Breast epithelium (tissue), 4 donors: ENCODE data around the gene EPDR1. TPM values are rescaled to one million over a fixed set of nuclear protein-coding genes. Genes with fewer than 3 reads are reported as not detected.

Experiments used
- DNase-seq, 2 donors: peaks; one replicate each; pipeline ENCODE4 v3.0.0-alpha.2; 2019; ENCODE audit warnings: low spot score in 2 of 2
- H3K27ac ChIP-seq, 2 donors: fragments of 200-600 bp; sonication (generic) in 1 of 2; one replicate each; pipeline ENCODE4 v1.5.1; 2016 to 2019; ENCODE audit warnings: mild to moderate bottlenecking in 1 of 2
- H3K27me3 ChIP-seq, 2 donors: fragments of 200-600 bp; sonication (generic) in 1 of 2; one replicate each; pipeline versions ENCODE4 v1.5.1 to v1.6.0; 2017 to 2019; ENCODE audit warnings: control low read depth in 1 of 2, mild to moderate bottlenecking in 1 of 2
- H3K36me3 ChIP-seq: fragments of 200-600 bp; one replicate; pipeline ENCODE4 v1.5.1; 2019
- H3K4me1 ChIP-seq, 2 donors: fragments of 200-600 bp; sonication (generic); one replicate each; pipeline ENCODE4 v1.5.1; 2016 to 2019; ENCODE audit warnings: control low read depth in 1 of 2
- H3K4me3 ChIP-seq, 3 donors: fragments of 200-600 bp; sonication (generic); 1 replicate in 2 of 3; 2 replicates in 1 of 3; pipeline ENCODE4 v1.5.1; 2016 to 2019; ENCODE audit warnings: mild to moderate bottlenecking in 3 of 3, moderate library complexity in 2 of 3
- H3K9me3 ChIP-seq, 2 donors: fragments of 200-600 bp; sonication (generic) in 1 of 2; one replicate each; pipeline ENCODE4 v1.5.1; 2016 to 2019; ENCODE audit warnings: control low read depth in 1 of 2
- POLR2A ChIP-seq: fragments of 450-650 bp; IDR thresholded peaks from one replicate; pipeline ENCODE4 v1.6.1; 2016; ENCODE audit warnings: antibody characterized with exemption, mild to moderate bottlenecking, moderate library complexity
- POLR2AphosphoS5 ChIP-seq, 3 donors: sonication (generic); formaldehyde crosslinking; IDR thresholded peaks; one replicate each; pipeline ENCODE4 v1.6.1; 2017; ENCODE audit warnings: antibody characterized with exemption in 3 of 3
- intact Hi-C: fragments of 100-400 bp; cut with DNase I; formaldehyde crosslinking; loops from one replicate; pipeline ENCODE4 v1.15.1; 2023; ENCODE audit warnings: low total_unique reads
- total RNA-seq, 3 donors: library from RNA; depleted of rRNA; stranded (reverse); fragments of >200 nt; gene quantifications; one replicate each; pipeline ENCODE4 v1.1.0, GENCODE V29; 2016
- TF ChIP-seq, protein P1 (sequence below), 3 donors: fragments of 450-650 bp; IDR thresholded peaks; one replicate each; pipeline ENCODE4 v1.5.1; 2016 to 2017; ENCODE audit warnings: antibody characterized with exemption in 3 of 3, mild to moderate bottlenecking in 3 of 3, moderate library complexity in 3 of 3

Gene EPDR1
- total RNA-seq, 3 donors from 2014 or later: 8.2 to 37.8 (median 13.1) TPM

DNA sequence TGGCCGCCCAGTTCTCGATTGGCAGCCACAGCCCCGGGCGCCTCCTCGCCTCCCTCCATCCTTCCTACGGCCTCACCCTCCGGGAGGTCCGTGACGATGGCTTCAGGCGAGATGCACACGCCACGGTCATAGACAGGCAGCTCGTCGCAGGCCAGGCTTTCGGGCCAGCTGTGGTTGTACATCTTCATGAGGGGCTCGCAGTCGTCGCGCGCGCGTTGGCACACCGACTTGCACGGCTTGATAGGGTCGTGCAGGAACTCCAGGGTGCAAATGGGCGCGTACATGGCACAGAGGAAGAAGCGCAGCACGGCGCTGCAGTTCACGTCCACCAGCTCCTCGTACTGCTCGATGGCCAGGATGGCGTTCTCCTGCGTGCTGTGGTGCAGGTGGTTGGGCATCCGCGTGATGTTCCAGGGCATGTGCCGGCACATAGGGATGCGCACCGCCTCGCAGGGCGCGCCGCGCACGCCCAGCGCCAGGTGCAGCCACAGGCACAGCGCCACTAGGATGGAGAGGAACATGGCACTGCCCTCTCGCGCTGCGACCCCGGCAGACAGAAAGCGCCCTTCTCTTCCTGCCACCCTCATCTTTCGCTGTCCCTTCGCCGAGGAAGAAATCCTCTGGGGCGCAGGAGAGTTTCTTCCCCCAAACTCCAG, 4.3 kb upstream of the EPDR1 start:
- Histone ChIP-seq H3K36me3 (no peaks in the 10 kb centered on the region), H3K27me3 (peaks cover 0 to 12% of the 10 kb centered on the region in 2 donors), H3K27ac (peak overlapping the region; percentile 50 to 76), H3K9me3 (no peaks in the 10 kb centered on the region), H3K4me3 (peak overlapping the region; percentile 51 to 70 (median 64)), H3K4me1 (no peaks in the 10 kb centered on the region)
- TF ChIP-seq POLR2A (no peak), POLR2AphosphoS5 (IDR thresholded peaks at IDR 0.05) (no peak)
- TF ChIP-seq, protein P1, sequence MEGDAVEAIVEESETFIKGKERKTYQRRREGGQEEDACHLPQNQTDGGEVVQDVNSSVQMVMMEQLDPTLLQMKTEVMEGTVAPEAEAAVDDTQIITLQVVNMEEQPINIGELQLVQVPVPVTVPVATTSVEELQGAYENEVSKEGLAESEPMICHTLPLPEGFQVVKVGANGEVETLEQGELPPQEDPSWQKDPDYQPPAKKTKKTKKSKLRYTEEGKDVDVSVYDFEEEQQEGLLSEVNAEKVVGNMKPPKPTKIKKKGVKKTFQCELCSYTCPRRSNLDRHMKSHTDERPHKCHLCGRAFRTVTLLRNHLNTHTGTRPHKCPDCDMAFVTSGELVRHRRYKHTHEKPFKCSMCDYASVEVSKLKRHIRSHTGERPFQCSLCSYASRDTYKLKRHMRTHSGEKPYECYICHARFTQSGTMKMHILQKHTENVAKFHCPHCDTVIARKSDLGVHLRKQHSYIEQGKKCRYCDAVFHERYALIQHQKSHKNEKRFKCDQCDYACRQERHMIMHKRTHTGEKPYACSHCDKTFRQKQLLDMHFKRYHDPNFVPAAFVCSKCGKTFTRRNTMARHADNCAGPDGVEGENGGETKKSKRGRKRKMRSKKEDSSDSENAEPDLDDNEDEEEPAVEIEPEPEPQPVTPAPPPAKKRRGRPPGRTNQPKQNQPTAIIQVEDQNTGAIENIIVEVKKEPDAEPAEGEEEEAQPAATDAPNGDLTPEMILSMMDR (IDR thresholded peaks at IDR 0.05): no peak
- DNase-seq: no peak
- intact Hi-C loops: no loop called here

DNA sequence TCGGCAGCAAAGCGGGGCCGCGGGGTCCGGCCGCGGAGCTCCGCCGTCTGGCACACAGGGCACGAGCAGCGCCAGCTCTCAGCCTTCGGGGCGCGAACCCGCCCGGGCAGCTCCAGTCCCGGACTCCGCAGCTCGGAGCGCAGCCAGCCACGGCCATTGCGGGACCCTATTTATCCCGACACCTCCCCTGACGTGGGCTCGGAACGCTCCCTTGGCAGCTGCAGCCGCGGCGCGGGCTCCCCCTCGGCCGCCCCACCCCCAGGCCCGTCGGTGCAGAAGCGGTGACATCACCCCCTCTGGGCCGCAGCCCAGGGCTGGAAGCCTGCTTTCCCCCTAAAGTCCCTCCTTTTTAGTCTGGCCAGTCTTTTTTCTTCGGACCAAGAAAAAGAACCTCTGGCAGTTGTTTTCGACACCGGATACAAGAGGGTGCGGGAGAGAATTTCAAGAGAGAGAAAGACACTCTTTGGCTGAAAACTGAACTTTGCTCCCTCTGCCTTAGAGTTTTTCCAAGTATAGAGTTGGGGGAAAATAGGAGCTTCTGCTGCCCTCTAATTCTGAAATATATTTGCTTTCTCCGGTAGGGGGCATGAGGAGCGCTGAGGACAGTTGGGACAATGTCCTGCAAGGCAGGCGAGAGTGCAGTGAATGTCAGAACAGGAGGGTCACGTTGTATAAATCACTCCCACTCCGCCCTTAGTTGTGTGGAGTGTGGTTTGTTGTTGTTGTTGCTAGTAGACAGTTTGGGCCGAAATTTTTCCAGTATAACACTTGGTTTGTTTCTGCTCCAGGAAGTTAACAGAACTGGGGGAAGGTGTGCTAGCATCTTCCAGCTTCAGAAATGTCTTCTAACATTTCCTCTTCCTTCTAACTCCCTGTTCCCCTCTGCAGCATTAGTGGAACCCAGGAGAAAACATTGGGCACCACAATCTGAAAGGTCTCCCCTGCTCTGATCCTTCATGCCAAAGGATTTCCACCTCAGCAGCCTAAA, 3.5 kb upstream of the EPDR1 start, which contains the start of gene SFRP4:
Gene SFRP4, minus strand, starts transcription at position 145 of the 988 bp plus-strand sequence. CDS start 280 bp downstream, outside the sequence.
- Histone ChIP-seq H3K4me3 (peak within 1 kb of the TSS; percentile 51 to 70 (median 64)), H3K9me3 (no peaks in the 10 kb centered on the region), H3K36me3 (no peaks in the 10 kb centered on the region), H3K27me3 (peaks cover 0 to 12% of the 10 kb centered on the region in 2 donors), H3K4me1 (no peaks in the 10 kb centered on the region), H3K27ac (peak within 1 kb of the TSS; percentile 50 to 76)
- no peak for DNase-seq
- TF ChIP-seq POLR2A (no peak), POLR2AphosphoS5 (IDR thresholded peaks at IDR 0.05) (no peak)
- TF ChIP-seq, protein P1 (IDR thresholded peaks at IDR 0.05): peak; percentile 34 to 59 (median 42)
- intact Hi-C loops: no loop called here

GRCh38 chr7:37918526-37918925, 1.9 kb upstream of the EPDR1 start:
- peaks cover 0 to 12% of the 10 kb centered on the region in 2 donors for H3K27me3 ChIP-seq
- H3K36me3 ChIP-seq: no peaks in the 10 kb centered on the region
- H3K9me3 ChIP-seq: no peaks in the 10 kb centered on the region
- TF ChIP-seq POLR2AphosphoS5 (IDR thresholded peaks at IDR 0.05): no peak
- TF ChIP-seq, protein P1 (IDR thresholded peaks at IDR 0.05): no peak
- TF ChIP-seq POLR2A: no peak
- H3K27ac ChIP-seq: no peak overlapping the region
- H3K4me3 ChIP-seq: no peak overlapping the region
- intact Hi-C loops: no loop called here
- H3K4me1 ChIP-seq: no peaks in the 10 kb centered on the region
- no peak for DNase-seq

- Histone ChIP-seq H3K4me3 (peak overlapping the region; percentile 66 to 70 (median 70)), H3K36me3 (no peaks in the 10 kb centered on the region), H3K4me1 (no peaks in the 10 kb centered on the region), H3K27ac (peak overlapping the region; percentile 56 to 85), H3K9me3 (peaks cover 0 to 7% of the 10 kb centered on the region in 2 donors), H3K27me3 (peaks cover 0 to 4% of the 10 kb centered on the region in 2 donors)
- intact Hi-C loops: no loop called here
- TF ChIP-seq POLR2AphosphoS5 (IDR thresholded peaks at IDR 0.05): peak in 1 of 3 donors; percentile 23
- TF ChIP-seq, protein P1 (IDR thresholded peaks at IDR 0.05): no peak
- no peak for DNase-seq
These were observed 687 bp downstream of the EPDR1 start for GRCh38 chr7:37920849-37921805.
